ENCODE results near the gene KCNJ5. TPM values are rescaled to one million over a fixed set of nuclear protein-coding genes. Genes with fewer than 3 reads are reported as not detected.

The KCNJ5 gene
- total RNA-seq, 4 donors from 2014 or later: 0.26 to 0.36 TPM; not detected in 2

- WGBS: 81% methylated on average over 16 of the region's 16 CpGs
- Histone ChIP-seq H3K27me3 (peaks cover 3% of the 10 kb centered on the region), H3K9me3 (no peaks in the 10 kb centered on the region), H3K4me1 (no peaks in the 10 kb centered on the region), H3K36me3 (no peaks in the 10 kb centered on the region), H3K27ac (no peak overlapping the region), H3K4me3 (no peak overlapping the region)
- DNase-seq (ENCODE audit: low spot score in 2 of 2): no peak
- TF ChIP-seq POLR2A (IDR thresholded peaks at IDR 0.05) (no peak), EP300 (IDR thresholded peaks at IDR 0.05) (no peak), CTCF (IDR thresholded peaks at IDR 0.05) (no peak), POLR2AphosphoS5 (IDR thresholded peaks at IDR 0.05) (no peak)
These were observed 33.5 kb downstream of the KCNJ5 start for GRCh38 chr11:128924510-128925249.

DNA sequence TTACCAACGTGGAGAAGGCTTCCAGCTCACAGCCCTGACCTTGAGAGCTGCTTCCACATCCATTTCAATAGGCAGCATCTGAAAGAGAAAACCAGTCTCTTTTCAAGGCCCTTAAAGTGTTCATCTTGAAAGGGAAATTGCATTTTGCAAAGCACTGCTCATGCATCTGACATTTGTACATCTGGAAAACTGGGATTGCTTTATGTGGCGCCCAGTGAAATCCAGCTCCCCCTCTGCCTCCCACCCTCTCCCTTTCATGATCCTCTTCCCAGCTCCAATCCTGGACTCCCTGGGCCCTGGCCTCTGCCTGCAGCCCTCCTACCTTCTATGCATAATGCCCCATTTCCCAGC lies 34.1 kb downstream of the KCNJ5 start:
- Histone ChIP-seq H3K36me3 (no peaks in the 10 kb centered on the region), H3K27me3 (peaks cover 3% of the 10 kb centered on the region), H3K4me3 (no peak overlapping the region), H3K4me1 (no peaks in the 10 kb centered on the region), H3K27ac (no peak overlapping the region), H3K9me3 (no peaks in the 10 kb centered on the region)
- WGBS: 54% methylated on average over 2 of the region's 2 CpGs
- no peak for DNase-seq (ENCODE audit: low spot score in 2 of 2)
- TF ChIP-seq EP300 (IDR thresholded peaks at IDR 0.05) (no peak), POLR2A (IDR thresholded peaks at IDR 0.05) (no peak), POLR2AphosphoS5 (IDR thresholded peaks at IDR 0.05) (no peak), CTCF (IDR thresholded peaks at IDR 0.05) (no peak)

- Histone ChIP-seq H3K9me3 (no peaks in the 10 kb centered on the region), H3K4me1 (no peaks in the 10 kb centered on the region), H3K27me3 (no peaks in the 10 kb centered on the region), H3K36me3 (no peaks in the 10 kb centered on the region), H3K27ac (no peak overlapping the region), H3K4me3 (no peak overlapping the region)
- DNase-seq (ENCODE audit: low spot score in 2 of 2): no peak
- no peak for TF ChIP-seq POLR2A (IDR thresholded peaks at IDR 0.05)
- no peak for TF ChIP-seq CTCF (IDR thresholded peaks at IDR 0.05)
- TF ChIP-seq POLR2AphosphoS5 (IDR thresholded peaks at IDR 0.05): no peak
- TF ChIP-seq EP300 (IDR thresholded peaks at IDR 0.05): no peak
- 76% methylated on average over 3 of the region's 3 CpGs for WGBS
These were observed 34.8 kb downstream of the KCNJ5 start for GRCh38 chr11:128926000-128926399.

DNA sequence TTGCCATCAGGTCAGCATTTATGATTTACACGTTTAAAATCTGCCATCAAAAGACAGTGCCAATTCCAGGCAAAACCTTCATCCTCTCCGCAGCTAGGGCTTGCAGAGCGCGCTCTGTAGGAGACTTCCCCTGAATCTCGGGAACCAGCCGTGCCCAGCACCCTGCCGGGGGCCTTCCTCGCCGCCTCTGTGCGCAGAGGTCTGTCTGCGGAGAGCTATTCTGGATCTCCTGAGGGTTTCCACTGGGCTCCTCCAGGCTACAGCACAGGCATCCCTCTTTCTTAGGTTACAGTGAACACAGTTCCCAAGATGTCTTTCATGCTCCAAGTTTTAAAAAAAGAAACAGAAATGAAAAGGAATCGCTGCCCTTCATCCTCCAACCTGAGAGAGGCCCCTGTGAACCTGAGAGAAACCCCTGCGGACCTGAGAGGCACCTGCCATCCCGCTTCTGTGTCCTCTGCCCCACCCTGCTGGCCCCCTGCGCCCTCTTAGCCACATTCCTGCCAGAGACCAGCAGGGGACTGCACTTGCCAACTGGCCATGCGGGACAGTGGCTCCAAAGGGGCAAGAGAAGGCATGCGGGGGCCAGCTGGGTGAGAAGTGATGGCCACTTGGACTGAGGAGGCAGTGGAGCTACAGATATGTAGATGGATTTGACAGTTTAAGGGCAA lies 35.4 kb downstream of the KCNJ5 start:
- Histone ChIP-seq H3K27me3 (no peaks in the 10 kb centered on the region), H3K4me1 (peaks cover 2% of the 10 kb centered on the region), H3K4me3 (no peak overlapping the region), H3K36me3 (no peaks in the 10 kb centered on the region), H3K27ac (no peak overlapping the region), H3K9me3 (no peaks in the 10 kb centered on the region)
- DNase-seq (ENCODE audit: low spot score in 2 of 2): no peak
- TF ChIP-seq CTCF (IDR thresholded peaks at IDR 0.05) (no peak), POLR2AphosphoS5 (IDR thresholded peaks at IDR 0.05) (no peak), POLR2A (IDR thresholded peaks at IDR 0.05) (no peak), EP300 (IDR thresholded peaks at IDR 0.05) (no peak)
- WGBS: 89% methylated on average over 17 of the region's 17 CpGs

DNA sequence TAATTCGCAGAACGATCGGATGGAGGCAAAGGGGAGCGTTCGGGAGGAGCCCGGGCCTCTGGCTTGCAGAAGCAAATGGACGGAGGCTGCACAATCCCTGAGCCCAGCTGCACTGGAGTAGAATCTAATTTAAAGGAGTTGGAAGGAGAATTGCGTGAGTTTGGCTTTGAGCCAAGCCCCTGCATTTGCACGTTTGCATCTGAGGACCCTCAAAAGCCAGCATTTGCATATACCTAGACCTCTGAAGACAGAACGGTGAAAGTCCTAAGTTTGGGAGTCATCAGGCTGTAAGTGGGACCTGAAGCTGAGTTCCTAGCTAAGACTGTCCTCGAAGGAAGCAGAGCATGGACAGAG lies 35.9 kb downstream of the KCNJ5 start:
- no peak for DNase-seq (ENCODE audit: low spot score in 2 of 2)
- Histone ChIP-seq H3K36me3 (no peaks in the 10 kb centered on the region), H3K27ac (no peak overlapping the region), H3K9me3 (no peaks in the 10 kb centered on the region), H3K4me3 (no peak overlapping the region), H3K4me1 (peaks cover 4% of the 10 kb centered on the region), H3K27me3 (no peaks in the 10 kb centered on the region)
- WGBS: 79% methylated on average over 11 of the region's 11 CpGs
- TF ChIP-seq POLR2AphosphoS5 (IDR thresholded peaks at IDR 0.05): no peak
- no peak for TF ChIP-seq CTCF (IDR thresholded peaks at IDR 0.05)
- no peak for TF ChIP-seq POLR2A (IDR thresholded peaks at IDR 0.05)
- no peak for TF ChIP-seq EP300 (IDR thresholded peaks at IDR 0.05)
